HEK293 (cell line): Measurements from ENCODE around the gene TRPM5.

Experiments used
- GFI1B ChIP-seq: fragments of 450-650 bp; formaldehyde crosslinking; IDR thresholded peaks from 2 replicates; pipeline ENCODE4 v1.5.1; 2016; ENCODE audit warnings: missing biosample characterization, missing genetic modification characterization
- GLIS2 ChIP-seq: fragments of 450-650 bp; formaldehyde crosslinking; IDR thresholded peaks from 2 replicates; pipeline ENCODE4 v1.5.1; 2016; ENCODE audit warnings: missing biosample characterization, missing genetic modification characterization
- HOXC10 ChIP-seq: sonication (generic); formaldehyde crosslinking; IDR thresholded peaks from 2 replicates; pipeline ENCODE4 v1.8.1; 2023; ENCODE audit warnings: mild to moderate bottlenecking, missing genetic modification reagents
- KLF1 ChIP-seq: fragments of 450-650 bp; formaldehyde crosslinking; IDR thresholded peaks from 2 replicates; pipeline ENCODE4 v1.5.1; 2016; ENCODE audit warnings: missing biosample characterization, missing genetic modification characterization
- MYNN ChIP-seq: fragments of 450-650 bp; formaldehyde crosslinking; IDR thresholded peaks from 2 replicates; pipeline ENCODE4 v1.5.1; 2016; ENCODE audit warnings: missing biosample characterization, missing genetic modification characterization, borderline replicate concordance
- SP7 ChIP-seq: fragments of 450-650 bp; formaldehyde crosslinking; IDR thresholded peaks from 2 replicates; pipeline ENCODE4 v1.5.1; 2016; ENCODE audit warnings: missing biosample characterization, missing genetic modification characterization
- YY1 ChIP-seq: fragments of 450-650 bp; formaldehyde crosslinking; IDR thresholded peaks from 2 replicates; pipeline ENCODE4 v1.5.1; 2018; ENCODE audit warnings: missing biosample characterization, missing genetic modification characterization
- ZBTB21 ChIP-seq: fragments of 450-650 bp; formaldehyde crosslinking; IDR thresholded peaks from 2 replicates; pipeline ENCODE4 v1.5.1; 2017; ENCODE audit warnings: missing biosample characterization, missing genetic modification characterization
- ZNF121 ChIP-seq: fragments of 450-650 bp; formaldehyde crosslinking; IDR thresholded peaks from 2 replicates; pipeline ENCODE4 v1.5.1; 2016; ENCODE audit warnings: missing biosample characterization, missing genetic modification characterization
- ZNF155 ChIP-seq: fragments of 450-650 bp; formaldehyde crosslinking; IDR thresholded peaks from 2 replicates; pipeline ENCODE4 v1.5.1; 2016; ENCODE audit warnings: missing biosample characterization, missing genetic modification characterization
- ZNF24 ChIP-seq: fragments of 450-650 bp; formaldehyde crosslinking; IDR thresholded peaks from 2 replicates; pipeline ENCODE4 v1.5.1; 2016; ENCODE audit warnings: missing biosample characterization, missing genetic modification characterization
- ZNF324 ChIP-seq: fragments of 450-650 bp; formaldehyde crosslinking; IDR thresholded peaks from 2 replicates; pipeline ENCODE4 v1.5.1; 2016; ENCODE audit warnings: missing biosample characterization, missing genetic modification characterization
- ZNF341 ChIP-seq: fragments of 450-650 bp; formaldehyde crosslinking; IDR thresholded peaks from 2 replicates; pipeline ENCODE4; 2016; ENCODE audit warnings: low read depth, missing biosample characterization, missing genetic modification characterization
- ZNF366 ChIP-seq: fragments of 450-650 bp; formaldehyde crosslinking; conservative IDR thresholded peaks from 2 replicates; pipeline ENCODE4 v1.5.1; 2016; ENCODE audit warnings: missing biosample characterization, missing genetic modification characterization
- ZNF426 ChIP-seq: fragments of 450-650 bp; formaldehyde crosslinking; IDR thresholded peaks from 2 replicates; pipeline ENCODE4 v1.5.1; 2017; ENCODE audit warnings: missing biosample characterization, missing genetic modification characterization, mild to moderate bottlenecking, inconsistent platforms, moderate library complexity
- ZNF514 ChIP-seq: fragments of 450-650 bp; formaldehyde crosslinking; IDR thresholded peaks from 2 replicates; pipeline ENCODE4 v1.5.1; 2016; ENCODE audit warnings: missing biosample characterization, missing genetic modification characterization
- ZNF530 ChIP-seq: fragments of 450-650 bp; formaldehyde crosslinking; IDR thresholded peaks from 2 replicates; pipeline ENCODE4 v1.5.1; 2016; ENCODE audit warnings: low read depth, missing biosample characterization, missing genetic modification characterization
- ZNF544 ChIP-seq: fragments of 450-650 bp; formaldehyde crosslinking; IDR thresholded peaks from 2 replicates; pipeline ENCODE4 v1.5.0; 2017; ENCODE audit warnings: missing biosample characterization, missing genetic modification characterization
- ZNF571 ChIP-seq: fragments of 450-650 bp; formaldehyde crosslinking; IDR thresholded peaks from 2 replicates; pipeline ENCODE4 v1.5.0; 2017; ENCODE audit warnings: missing biosample characterization, missing genetic modification characterization
- ZNF585B ChIP-seq: fragments of 450-650 bp; formaldehyde crosslinking; IDR thresholded peaks from 2 replicates; pipeline ENCODE4 v1.5.1; 2016; ENCODE audit warnings: missing biosample characterization, missing genetic modification characterization
- ZNF629 ChIP-seq: fragments of 450-650 bp; formaldehyde crosslinking; IDR thresholded peaks from 2 replicates; pipeline ENCODE4 v1.5.1; 2017; ENCODE audit warnings: missing biosample characterization, missing genetic modification characterization
- ZNF785 ChIP-seq: fragments of 450-650 bp; formaldehyde crosslinking; IDR thresholded peaks from 2 replicates; pipeline ENCODE4 v1.5.1; 2016; ENCODE audit warnings: missing biosample characterization, missing genetic modification characterization
- ZXDB ChIP-seq: fragments of 450-650 bp; formaldehyde crosslinking; IDR thresholded peaks from 2 replicates; pipeline ENCODE4 v1.5.1; 2016; ENCODE audit warnings: missing biosample characterization, missing genetic modification characterization
- TF ChIP-seq, protein P1 (sequence below): fragments of 450-650 bp; formaldehyde crosslinking; IDR thresholded peaks from 2 replicates; pipeline ENCODE4 v1.5.1; 2016; ENCODE audit warnings: missing biosample characterization, missing genetic modification characterization, borderline replicate concordance
- TF ChIP-seq, protein P2 (sequence below): fragments of 450-650 bp; formaldehyde crosslinking; IDR thresholded peaks from 2 replicates; pipeline ENCODE4 v1.5.1; 2016; ENCODE audit warnings: missing biosample characterization, missing genetic modification characterization
- TF ChIP-seq, protein P3 (sequence below): fragments of 450-650 bp; formaldehyde crosslinking; IDR thresholded peaks from 2 replicates; pipeline ENCODE4 v1.5.1; 2016; ENCODE audit warnings: missing biosample characterization, missing genetic modification characterization
- TF ChIP-seq, protein P4 (sequence below): fragments of 450-650 bp; formaldehyde crosslinking; IDR thresholded peaks from 2 replicates; pipeline ENCODE4 v1.5.1; 2016; ENCODE audit warnings: missing biosample characterization, missing genetic modification characterization
- TF ChIP-seq, protein P5 (sequence below): fragments of 450-650 bp; formaldehyde crosslinking; conservative IDR thresholded peaks from 2 replicates; pipeline ENCODE4 v1.5.1; 2016; ENCODE audit warnings: low read depth, missing biosample characterization, missing genetic modification characterization

TRPM5 gene

DNA sequence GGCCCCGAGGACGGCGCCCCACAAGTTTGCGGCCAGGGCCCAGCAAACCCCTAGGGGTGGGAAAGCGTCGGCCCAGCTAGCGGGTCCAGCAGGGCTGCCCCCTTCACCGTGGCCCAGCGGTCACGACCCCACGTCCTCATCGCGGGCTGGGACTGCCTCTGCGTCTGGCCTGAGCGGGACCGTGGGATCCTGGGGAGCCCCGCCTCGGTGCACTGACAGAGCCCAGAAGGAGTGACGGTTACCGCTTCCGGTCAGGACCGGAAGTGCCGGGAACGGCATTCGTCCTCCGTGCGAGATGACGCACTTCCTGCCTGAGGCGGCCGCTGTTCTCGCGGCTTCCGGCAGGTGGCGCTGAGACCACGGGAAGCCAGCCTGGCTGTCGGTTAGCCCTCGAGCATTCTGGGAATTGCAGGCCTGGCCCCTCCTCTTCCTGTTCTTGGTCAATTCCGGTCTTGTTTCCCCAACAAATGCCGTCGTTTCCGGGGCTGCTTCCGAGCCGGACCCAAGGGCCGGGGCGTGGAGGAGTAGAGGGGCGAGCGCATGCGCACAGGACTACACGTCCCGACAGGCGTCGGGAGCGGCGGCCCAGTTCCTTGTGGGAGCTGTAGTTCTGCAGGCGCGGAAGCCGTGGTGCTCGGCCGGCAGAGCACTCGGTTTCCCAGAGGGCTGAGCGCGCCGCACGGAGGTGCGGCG is 44.1 kb downstream of the TRPM5 start, which contains the start of gene TSSC4 (continued):
- TF ChIP-seq, protein P1, sequence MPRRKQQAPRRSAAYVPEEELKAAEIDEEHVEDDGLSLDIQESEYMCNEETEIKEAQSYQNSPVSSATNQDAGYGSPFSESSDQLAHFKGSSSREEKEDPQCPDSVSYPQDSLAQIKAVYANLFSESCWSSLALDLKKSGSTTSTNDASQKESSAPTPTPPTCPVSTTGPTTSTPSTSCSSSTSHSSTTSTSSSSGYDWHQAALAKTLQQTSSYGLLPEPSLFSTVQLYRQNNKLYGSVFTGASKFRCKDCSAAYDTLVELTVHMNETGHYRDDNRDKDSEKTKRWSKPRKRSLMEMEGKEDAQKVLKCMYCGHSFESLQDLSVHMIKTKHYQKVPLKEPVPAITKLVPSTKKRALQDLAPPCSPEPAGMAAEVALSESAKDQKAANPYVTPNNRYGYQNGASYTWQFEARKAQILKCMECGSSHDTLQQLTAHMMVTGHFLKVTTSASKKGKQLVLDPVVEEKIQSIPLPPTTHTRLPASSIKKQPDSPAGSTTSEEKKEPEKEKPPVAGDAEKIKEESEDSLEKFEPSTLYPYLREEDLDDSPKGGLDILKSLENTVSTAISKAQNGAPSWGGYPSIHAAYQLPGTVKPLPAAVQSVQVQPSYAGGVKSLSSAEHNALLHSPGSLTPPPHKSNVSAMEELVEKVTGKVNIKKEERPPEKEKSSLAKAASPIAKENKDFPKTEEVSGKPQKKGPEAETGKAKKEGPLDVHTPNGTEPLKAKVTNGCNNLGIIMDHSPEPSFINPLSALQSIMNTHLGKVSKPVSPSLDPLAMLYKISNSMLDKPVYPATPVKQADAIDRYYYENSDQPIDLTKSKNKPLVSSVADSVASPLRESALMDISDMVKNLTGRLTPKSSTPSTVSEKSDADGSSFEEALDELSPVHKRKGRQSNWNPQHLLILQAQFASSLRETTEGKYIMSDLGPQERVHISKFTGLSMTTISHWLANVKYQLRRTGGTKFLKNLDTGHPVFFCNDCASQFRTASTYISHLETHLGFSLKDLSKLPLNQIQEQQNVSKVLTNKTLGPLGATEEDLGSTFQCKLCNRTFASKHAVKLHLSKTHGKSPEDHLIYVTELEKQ (tag by site-specific recombination), result no peak
- TF ChIP-seq ZNF629 (tag by site-specific recombination), result peak; percentile 100
- TF ChIP-seq ZNF121 (tag by site-specific recombination), result peak; percentile 38; the same call in 1 of the 2 replicates
- TF ChIP-seq ZNF530 (tag by site-specific recombination), result no peak
- TF ChIP-seq ZBTB21, result peak; percentile 99
- TF ChIP-seq, protein P2, sequence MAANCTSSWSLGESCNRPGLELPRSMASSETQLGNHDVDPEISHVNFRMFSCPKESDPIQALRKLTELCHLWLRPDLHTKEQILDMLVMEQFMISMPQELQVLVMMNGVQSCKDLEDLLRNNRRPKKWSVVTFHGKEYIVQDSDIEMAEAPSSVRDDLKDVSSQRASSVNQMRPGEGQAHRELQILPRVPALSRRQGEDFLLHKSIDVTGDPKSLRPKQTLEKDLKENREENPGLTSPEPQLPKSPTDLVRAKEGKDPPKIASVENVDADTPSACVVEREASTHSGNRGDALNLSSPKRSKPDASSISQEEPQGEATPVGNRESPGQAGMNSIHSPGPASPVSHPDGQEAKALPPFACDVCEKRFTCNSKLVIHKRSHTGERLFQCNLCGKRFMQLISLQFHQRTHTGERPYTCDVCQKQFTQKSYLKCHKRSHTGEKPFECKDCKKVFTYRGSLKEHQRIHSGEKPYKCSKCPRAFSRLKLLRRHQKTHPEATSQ, result no peak
- TF ChIP-seq, protein P3, sequence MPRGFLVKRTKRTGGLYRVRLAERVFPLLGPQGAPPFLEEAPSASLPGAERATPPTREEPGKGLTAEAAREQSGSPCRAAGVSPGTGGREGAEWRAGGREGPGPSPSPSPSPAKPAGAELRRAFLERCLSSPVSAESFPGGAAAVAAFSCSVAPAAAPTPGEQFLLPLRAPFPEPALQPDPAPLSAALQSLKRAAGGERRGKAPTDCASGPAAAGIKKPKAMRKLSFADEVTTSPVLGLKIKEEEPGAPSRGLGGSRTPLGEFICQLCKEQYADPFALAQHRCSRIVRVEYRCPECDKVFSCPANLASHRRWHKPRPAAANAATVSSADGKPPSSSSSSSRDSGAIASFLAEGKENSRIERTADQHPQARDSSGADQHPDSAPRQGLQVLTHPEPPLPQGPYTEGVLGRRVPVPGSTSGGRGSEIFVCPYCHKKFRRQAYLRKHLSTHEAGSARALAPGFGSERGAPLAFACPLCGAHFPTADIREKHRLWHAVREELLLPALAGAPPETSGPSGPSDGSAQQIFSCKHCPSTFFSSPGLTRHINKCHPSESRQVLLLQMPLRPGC, result 0 out of 2 replicates have a peak, but pooled peaks have one; percentile 22
- TF ChIP-seq GLIS2 (tag by site-specific recombination), result no peak; the same call in 1 of the 2 replicates
- TF ChIP-seq SP7 (tag by site-specific recombination), result peak; percentile 75
- no peak for TF ChIP-seq ZNF544 (tag by site-specific recombination)
- TF ChIP-seq ZXDB, result peak; percentile 90
- TF ChIP-seq ZNF426 (tag by site-specific recombination), result no peak
- TF ChIP-seq, protein P4, sequence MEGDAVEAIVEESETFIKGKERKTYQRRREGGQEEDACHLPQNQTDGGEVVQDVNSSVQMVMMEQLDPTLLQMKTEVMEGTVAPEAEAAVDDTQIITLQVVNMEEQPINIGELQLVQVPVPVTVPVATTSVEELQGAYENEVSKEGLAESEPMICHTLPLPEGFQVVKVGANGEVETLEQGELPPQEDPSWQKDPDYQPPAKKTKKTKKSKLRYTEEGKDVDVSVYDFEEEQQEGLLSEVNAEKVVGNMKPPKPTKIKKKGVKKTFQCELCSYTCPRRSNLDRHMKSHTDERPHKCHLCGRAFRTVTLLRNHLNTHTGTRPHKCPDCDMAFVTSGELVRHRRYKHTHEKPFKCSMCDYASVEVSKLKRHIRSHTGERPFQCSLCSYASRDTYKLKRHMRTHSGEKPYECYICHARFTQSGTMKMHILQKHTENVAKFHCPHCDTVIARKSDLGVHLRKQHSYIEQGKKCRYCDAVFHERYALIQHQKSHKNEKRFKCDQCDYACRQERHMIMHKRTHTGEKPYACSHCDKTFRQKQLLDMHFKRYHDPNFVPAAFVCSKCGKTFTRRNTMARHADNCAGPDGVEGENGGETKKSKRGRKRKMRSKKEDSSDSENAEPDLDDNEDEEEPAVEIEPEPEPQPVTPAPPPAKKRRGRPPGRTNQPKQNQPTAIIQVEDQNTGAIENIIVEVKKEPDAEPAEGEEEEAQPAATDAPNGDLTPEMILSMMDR, result peak; percentile 97
- no peak for TF ChIP-seq ZNF514 (tag by site-specific recombination)
- TF ChIP-seq ZNF571 (tag by site-specific recombination), result no peak
- peak; percentile 52; the same call in 1 of the 2 replicates for TF ChIP-seq KLF1 (tag by site-specific recombination)
- no peak for TF ChIP-seq MYNN (tag by site-specific recombination)
- no peak for TF ChIP-seq ZNF785 (tag by site-specific recombination)
- no peak; the same call in none of the 2 replicates for TF ChIP-seq ZNF24 (tag by site-specific recombination)
- TF ChIP-seq ZNF366 (tag by site-specific recombination), result no peak
- no peak for TF ChIP-seq GFI1B (tag by site-specific recombination)
- TF ChIP-seq YY1, result no peak
- TF ChIP-seq ZNF155 (tag by site-specific recombination), result no peak
- no peak for TF ChIP-seq ZNF585B (tag by site-specific recombination)
- no peak for TF ChIP-seq ZNF324
- TF ChIP-seq, protein P5, sequence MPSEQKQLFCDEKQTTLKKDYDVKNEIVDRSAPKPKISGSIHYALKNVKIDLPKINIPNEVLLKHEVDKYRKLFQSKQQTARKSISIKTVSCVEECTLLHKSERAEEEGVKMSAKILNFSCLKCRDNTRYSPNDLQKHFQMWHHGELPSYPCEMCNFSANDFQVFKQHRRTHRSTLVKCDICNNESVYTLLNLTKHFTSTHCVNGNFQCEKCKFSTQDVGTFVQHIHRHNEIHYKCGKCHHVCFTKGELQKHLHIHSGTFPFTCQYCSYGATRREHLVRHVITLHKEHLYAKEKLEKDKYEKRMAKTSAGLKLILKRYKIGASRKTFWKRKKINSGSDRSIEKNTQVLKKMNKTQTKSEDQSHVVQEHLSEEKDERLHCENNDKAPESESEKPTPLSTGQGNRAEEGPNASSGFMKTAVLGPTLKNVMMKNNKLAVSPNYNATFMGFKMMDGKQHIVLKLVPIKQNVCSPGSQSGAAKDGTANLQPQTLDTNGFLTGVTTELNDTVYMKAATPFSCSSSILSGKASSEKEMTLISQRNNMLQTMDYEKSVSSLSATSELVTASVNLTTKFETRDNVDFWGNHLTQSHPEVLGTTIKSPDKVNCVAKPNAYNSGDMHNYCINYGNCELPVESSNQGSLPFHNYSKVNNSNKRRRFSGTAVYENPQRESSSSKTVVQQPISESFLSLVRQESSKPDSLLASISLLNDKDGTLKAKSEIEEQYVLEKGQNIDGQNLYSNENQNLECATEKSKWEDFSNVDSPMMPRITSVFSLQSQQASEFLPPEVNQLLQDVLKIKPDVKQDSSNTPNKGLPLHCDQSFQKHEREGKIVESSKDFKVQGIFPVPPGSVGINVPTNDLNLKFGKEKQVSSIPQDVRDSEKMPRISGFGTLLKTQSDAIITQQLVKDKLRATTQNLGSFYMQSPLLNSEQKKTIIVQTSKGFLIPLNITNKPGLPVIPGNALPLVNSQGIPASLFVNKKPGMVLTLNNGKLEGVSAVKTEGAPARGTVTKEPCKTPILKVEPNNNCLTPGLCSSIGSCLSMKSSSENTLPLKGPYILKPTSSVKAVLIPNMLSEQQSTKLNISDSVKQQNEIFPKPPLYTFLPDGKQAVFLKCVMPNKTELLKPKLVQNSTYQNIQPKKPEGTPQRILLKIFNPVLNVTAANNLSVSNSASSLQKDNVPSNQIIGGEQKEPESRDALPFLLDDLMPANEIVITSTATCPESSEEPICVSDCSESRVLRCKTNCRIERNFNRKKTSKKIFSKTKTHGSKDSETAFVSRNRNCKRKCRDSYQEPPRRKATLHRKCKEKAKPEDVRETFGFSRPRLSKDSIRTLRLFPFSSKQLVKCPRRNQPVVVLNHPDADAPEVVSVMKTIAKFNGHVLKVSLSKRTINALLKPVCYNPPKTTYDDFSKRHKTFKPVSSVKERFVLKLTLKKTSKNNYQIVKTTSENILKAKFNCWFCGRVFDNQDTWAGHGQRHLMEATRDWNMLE (tag by site-specific recombination), result peak; percentile 97
- TF ChIP-seq HOXC10 (CRISPR knock-in tag), result 0 out of 2 replicates have a peak, but pooled peaks have one; percentile 9
- no peak for TF ChIP-seq ZNF341 (tag by site-specific recombination)
